Measurements from ENCODE around the gene ODC1.
"Not testable (repeated sequence)": the region's sequence is repeated elsewhere in the genome, so short reads cannot be mapped to it uniquely, and the experiment has no call there.

The ODC1 gene

DNA sequence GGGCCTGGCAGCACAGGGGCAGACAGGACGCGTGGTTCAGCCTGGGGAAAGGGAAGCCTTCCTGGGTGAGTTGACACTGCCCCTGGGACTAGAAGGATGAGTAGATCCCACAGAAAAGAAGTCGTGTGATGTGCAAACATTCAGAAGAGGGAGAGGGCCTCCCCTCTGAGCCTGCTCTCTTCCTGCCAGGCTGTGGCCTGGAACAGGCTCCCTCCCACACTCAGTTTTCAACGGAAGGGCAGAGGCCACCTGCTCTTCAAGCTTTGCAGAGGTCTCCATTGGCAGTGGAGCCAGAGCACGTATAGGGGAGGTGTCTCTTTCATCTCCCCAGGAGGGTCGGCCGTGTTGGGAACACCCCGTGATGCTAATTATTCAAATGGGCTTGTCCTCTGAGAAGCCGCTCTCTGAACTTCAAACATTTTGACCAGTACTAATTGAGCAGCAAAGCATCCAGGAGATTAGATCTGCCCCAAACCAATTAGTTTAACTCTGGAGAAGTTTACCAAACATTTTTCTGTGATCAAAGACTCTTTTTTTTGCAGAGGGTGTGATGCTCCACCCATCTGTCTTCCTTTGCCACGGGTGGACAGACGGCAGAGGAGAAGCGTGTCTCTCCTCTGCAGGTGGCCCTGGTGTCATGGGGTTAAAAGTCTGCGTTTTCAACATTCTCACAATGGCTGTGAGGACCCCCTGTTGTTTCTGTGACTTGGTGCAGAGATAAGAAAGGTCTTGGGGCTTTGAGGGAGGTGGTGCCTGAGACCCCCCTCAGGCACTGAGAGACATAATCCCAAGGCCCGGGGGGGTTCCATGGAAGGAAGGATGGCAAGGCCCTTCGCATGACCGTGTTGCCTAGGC is 29.5 kb upstream of the ODC1 start:
- DNase-seq: no peak

DNA sequence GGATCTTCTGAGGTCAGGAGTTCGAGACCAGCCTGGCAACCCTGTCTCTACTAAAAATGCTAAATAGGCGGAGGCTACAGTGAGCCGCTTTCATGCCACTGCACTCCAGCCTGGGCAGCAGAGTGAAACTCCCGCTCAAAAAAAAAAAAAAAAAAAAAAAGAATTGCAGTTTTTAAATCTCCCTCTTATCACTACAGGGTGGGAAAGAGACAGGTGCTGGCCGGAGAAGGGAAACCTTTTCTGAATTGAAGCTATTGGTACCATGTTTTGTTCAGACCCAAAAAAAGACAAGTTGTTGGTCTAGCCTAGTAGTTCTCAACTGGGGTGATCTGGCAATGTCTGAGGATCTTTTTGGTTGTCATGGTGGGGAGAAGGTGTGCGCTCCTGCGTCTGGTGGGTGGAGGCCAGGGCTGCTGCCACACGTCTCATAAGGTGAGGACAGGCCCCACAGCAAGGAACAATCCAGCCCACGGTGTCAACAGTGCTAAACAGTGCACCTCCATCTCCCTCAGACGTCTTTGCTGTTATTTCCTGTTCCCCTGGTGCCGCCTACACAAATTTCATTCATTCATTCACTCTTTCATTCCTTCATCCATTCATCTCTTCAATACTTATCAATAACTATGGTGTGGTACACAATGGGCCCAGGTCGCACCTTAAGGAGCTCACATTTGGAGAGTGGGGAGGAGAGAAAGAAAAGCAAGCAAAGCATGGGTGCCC is 28.8 kb upstream of the ODC1 start:
- DNase-seq: no peak

DNA sequence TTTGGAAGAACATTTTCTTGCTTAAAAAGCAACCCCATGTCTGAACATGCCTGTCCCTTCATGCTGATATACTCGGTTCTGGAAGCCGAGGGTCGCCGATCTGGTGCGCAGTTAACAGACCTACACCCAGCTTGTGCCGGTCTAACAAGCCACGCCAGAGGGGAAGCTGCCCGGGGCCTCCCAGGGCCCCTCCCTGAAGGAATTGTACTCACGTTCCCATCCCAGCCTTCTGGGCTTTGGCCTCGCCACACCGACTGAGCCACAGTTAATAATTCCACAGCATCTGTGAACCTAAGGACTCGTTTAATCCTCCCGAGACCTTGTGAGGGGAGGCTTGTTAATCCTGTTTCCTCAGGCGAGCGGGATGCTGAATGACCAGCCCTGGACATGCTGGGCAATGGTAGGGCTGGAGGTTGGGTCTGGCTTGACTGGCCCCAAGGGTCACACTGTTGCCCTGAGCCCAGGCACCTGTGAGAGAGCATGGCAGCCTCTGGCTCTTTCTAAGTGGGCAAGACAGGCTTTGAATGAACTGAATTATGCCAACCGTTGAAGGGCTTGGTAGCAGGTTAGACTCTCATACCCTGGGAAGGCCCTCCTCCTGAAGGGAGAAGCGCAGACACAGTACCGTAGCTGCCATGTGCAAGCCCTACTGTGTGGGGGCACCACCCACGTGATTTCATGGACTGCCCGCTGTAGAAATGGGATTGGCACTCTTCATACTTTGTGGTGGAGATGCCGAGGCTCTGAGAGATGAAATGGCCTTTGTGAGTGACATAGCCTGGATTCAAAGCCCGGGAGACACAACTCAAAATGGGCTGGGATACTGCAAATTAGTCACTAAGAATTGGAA is 27.9 kb upstream of the ODC1 start:
- no peak for DNase-seq

DNA sequence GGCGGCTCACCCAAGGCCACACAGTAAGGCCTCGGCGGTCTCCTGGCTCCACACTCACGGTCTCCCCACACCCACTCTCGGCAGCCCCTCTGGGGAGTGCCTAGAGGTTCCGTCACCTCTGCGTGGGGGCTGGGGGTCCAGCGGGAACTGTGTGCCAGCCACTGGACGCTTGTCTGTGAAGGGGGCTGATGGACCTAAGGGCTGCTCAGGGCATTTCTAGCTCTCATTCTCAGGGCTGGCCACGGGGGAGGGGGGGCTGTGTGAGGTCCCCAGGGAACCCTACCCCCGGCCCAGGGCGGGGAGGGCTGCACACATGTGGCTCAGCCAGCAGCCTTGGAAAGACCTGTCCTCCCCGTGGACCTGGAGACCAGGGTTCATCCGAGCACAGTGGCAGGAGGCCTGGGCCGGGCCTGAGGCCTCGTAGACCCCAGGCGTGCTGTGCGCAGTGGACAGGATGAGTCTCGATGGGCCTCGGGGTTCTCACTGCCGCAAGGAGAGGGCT is 27.1 kb upstream of the ODC1 start:
- DNase-seq: no peak

DNA sequence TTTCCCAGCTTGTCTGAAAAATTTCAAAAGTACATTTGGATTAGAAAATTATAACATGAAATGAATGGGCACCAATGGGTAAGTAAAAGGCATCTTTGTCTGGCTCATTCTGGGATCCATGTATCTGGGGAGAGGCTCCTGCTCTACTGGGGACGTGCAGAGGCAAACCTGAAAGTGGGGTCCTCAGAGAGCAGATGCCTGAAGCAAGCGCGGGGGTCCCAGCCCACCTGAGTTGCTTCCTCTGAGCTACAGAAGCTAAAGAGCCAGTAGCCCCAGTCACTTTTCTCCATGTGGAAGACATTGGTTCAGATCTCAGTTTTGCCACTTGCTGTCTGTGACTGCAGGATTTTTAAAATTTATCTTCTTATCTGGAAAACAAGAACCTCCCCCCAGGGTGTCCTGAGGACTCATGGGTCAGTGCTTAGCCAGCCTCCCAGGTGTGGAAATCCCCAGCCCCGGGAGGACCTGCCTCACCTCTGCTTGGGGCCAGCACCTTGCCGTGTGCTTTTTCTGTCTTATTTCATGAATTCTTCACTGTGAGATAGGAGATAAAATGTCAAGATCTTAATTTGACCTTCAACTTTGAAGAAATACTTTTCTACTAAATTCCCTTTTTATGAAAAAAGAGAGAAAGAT is 25.1 kb upstream of the ODC1 start:
- no peak for DNase-seq

GRCh38 chr2:10471955-10472354 is 23.8 kb upstream of the ODC1 start:
- DNase-seq: no peak

- no peak for DNase-seq
Measured at GRCh38 chr2:10471046-10471571, 23.0 kb upstream of the ODC1 start.

GRCh38 chr2:10469955-10470608 is 22.0 kb upstream of the ODC1 start:
- DNase-seq: no peak

DNA sequence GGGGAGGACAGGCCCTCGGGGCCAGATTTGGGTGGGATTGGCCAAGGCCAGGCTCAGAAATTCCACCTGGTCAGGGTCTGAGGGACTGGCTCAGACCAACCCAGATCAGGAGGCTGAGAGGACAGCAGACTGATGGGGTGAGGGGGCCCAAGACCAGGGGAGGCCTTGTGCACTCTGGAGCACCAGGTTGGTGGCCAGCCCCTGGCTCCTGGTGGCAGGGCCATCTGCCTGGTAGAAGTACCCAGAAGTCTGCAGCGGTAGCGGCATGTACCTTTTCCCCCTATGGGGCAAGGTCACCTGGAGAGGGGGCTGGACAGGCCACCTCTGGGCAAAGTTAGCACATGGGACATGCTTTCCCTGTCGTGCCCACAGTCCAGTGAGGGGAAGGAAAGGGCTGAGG is 21.2 kb upstream of the ODC1 start:
- no peak for DNase-seq

- no peak for DNase-seq
Measured at GRCh38 chr2:10467401-10467800, 19.3 kb upstream of the ODC1 start.

DNA sequence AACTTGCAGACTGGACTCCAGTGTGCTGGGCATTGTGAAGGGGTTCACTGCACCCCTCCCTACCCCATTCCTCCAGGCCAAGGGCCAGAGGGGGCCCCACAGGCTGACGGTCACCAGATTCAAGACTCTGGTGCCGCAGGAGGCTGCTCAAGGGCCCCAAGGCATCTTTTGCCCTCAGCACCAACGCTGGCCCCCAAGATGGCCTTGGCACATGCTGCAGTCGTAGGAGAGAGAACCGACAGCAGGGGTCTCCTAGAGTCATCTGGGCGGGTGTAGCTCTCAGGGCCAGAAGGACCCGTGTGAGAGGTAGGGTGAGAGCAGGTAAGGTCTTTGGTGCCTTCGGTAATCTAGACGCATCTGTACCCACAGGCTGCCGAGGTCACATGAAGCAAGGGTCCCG is 18.7 kb upstream of the ODC1 start:
- no peak for DNase-seq

GRCh38 chr2:10465910-10466309 is 17.8 kb upstream of the ODC1 start:
- no peak for DNase-seq

DNA sequence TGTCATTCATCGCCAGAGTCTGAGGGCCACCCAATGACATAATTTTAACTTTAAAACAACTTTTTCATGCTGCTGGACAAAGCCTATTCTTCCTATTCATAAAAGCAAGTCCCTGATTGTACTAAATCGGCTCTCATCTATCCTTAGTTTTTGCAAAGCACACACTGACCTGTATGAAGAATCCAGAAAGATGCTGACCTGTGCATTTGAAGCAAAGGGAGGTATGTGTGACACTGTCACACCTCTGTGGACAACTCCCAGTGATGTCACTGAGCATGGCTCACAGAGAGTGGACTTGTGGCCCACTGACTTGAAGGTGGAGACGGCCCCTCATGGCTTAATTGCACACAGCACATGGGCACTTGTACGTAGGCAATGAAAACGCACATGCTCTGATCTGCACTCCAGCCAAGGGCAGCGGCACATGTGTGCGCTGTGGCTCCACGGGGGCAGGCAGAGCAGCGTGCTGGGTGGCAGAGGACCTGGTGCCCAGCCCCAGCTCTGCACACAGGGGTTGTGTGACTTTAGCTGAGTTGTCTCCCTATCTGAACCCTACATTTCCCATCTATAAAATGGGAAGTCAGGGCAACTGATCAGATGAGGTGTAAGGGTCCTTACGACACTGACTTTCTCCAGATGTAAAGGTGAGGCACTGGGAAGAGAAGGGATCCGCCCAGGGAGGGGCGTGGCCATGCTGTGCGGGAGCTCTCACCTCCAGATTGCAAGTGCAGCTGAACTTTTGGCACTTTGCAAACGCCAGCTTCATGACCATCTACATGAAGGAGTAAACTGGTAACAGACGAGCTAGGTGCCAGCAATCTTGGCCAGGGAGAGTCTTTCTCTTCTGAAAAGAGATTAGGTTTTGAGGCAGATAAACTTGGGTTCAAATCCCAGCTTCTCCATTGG is 14.3 kb upstream of the ODC1 start:
- DNase-seq: no peak

- no peak for DNase-seq
Measured at GRCh38 chr2:10460366-10460796, 12.3 kb upstream of the ODC1 start.

GRCh38 chr2:10457846-10458598 is 9.9 kb upstream of the ODC1 start:
- no peak for DNase-seq

- not testable (repeated sequence) for DNase-seq
Measured at GRCh38 chr2:10457195-10457594, 9.1 kb upstream of the ODC1 start.

DNA sequence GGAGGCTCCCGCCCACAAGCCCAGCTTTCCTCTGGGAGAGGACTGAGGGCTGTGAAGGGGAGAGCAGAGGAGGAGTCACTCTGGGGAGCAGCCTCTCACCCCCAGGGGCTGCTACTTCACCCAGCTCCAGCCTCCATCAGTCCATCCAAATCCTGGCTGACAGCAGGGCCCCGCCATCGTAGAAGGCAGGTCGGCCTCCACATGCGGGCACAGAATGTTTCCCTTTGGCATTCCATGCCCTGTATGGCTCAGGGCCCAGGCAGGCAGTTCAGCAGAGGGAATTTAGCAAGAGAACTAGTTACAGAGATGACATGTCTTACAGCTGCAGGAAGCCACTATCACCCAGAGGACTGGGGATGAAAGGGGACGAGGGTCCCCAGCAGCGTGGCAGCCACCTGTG is 6.4 kb upstream of the ODC1 start:
- DNase-seq: no peak

DNA sequence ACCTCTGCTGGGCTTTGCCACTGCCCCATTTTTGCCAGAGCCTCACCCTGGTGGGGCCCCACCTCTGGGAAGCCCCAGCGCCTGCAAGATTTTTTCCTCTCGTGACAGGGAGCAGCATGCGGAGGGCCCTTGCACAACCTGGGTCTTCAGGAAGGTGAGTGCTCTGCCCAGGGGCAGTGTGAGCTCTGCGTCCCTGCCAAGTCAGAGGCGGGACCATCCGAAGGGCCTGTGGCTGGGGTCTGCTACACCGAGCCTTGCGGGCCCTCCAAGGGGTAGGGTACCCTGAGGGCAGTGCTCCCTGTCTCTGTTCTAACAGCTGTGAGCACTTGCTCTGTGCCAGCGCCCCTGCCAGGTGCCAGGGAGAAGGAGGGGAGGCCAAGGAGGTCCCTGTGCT is 5.8 kb upstream of the ODC1 start:
- no peak for DNase-seq

DNA sequence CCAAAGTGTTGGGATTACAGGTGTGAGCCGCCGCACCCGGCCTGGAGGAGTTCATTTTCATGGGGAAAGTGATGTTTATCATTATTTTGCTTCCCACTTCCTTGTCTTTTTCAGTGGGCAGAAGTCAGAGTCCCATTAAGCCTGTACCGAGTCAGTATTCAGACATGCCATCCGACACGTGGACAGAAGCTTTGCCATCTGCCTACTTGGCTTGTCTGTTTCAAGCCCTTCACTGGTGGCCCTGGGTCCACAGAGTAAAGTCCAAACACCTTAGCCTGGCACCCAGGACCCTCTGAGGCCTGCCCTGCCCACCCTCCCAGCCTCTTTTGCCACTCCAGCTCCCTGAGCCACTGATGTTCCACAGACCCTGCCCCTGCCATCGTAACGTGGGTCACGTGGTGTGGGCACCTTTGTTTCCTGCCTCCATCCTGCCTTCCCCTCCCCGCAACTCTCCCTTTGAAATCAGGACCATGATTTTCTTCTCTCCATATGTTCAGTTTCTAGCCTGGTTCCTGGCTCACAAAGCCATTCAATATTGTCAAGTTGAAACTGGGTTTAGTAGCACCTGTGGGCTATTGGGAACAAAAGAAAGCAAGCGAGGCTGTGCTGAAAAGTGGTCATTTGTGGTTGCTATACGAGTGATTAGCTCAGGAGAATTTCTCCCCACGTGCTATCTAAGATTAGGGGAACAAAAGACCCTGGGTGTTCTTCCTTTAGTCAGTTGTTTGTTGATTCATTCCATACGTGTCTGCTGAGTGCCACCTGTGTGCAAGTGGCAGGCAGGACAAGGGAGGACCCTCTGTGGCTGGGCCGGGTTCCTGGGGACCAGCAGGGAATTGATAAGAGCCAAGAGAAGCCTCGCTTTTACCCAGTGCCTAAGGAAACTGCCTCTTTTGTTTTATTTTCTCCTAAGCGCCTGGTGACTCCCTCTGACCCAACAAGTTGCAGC is 5.1 kb upstream of the ODC1 start:
- no peak for DNase-seq
